Nephron (organoid): ENCODE data around the gene PTTG1.

Experiments used
- H3K27ac Mint-ChIP-seq, 3 experiments: 2 replicates each; pipeline ENCODE4 v1.8.0; 2020; ENCODE audit warnings: mixed read lengths in 3 of 3, mild to moderate bottlenecking in 2 of 3, moderate library complexity in 1 of 3
- H3K27me3 Mint-ChIP-seq: 2 replicates; pipeline ENCODE4 v1.8.0; 2021; ENCODE audit warnings: low read depth, mild to moderate bottlenecking, moderate library complexity, mixed read lengths
- H3K36me3 Mint-ChIP-seq: 2 replicates; pipeline ENCODE4 v1.8.0; 2020; ENCODE audit warnings: low read depth, mixed read lengths
- H3K4me1 Mint-ChIP-seq: 2 replicates; pipeline ENCODE4 v1.8.0; 2020; ENCODE audit warnings: mixed read lengths
- H3K4me3 Mint-ChIP-seq, 3 experiments: 2 replicates each; pipeline ENCODE4 v1.8.0; 2020; ENCODE audit warnings: mild to moderate bottlenecking in 3 of 3, mixed read lengths in 3 of 3, moderate library complexity in 2 of 3
- H3K9me3 Mint-ChIP-seq: 2 replicates; pipeline ENCODE4 v1.8.0; 2020; ENCODE audit warnings: mixed read lengths
- TF ChIP-seq, protein P1 (sequence below), 3 experiments: fragments of 200-600 bp; sonication (generic); IDR thresholded peaks; one replicate each; pipeline ENCODE4 v1.5.0; 2021; ENCODE audit warnings: antibody characterized with exemption in 3 of 3; ENCODE audit not compliant: unreplicated experiment in 3 of 3

PTTG1 gene

GRCh38 chr5:160421625-160422258 lies at the start of gene PTTG1:
TSS of gene PTTG1 (plus strand) at chr5:160421855. CDS start at chr5:160422313, 458 bp downstream.
- Mint-ChIP-seq H3K27me3 (no peaks in the 10 kb centered on the region), H3K36me3 (peaks cover 11% of the 10 kb centered on the region), H3K4me1 (peaks cover 62% of the 10 kb centered on the region), H3K4me3 (peak within 1 kb of the TSS; percentile 93 to 95 (median 95)), H3K27ac (peak within 1 kb of the TSS; percentile 27 to 94 (median 87)), H3K9me3 (no peaks in the 10 kb centered on the region)
- TF ChIP-seq, protein P1, sequence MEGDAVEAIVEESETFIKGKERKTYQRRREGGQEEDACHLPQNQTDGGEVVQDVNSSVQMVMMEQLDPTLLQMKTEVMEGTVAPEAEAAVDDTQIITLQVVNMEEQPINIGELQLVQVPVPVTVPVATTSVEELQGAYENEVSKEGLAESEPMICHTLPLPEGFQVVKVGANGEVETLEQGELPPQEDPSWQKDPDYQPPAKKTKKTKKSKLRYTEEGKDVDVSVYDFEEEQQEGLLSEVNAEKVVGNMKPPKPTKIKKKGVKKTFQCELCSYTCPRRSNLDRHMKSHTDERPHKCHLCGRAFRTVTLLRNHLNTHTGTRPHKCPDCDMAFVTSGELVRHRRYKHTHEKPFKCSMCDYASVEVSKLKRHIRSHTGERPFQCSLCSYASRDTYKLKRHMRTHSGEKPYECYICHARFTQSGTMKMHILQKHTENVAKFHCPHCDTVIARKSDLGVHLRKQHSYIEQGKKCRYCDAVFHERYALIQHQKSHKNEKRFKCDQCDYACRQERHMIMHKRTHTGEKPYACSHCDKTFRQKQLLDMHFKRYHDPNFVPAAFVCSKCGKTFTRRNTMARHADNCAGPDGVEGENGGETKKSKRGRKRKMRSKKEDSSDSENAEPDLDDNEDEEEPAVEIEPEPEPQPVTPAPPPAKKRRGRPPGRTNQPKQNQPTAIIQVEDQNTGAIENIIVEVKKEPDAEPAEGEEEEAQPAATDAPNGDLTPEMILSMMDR (IDR thresholded peaks at IDR 0.05; ENCODE audit: unreplicated experiment in 3 of 3), result no peak

- Mint-ChIP-seq H3K9me3 (no peaks in the 10 kb centered on the region), H3K36me3 (no peaks in the 10 kb centered on the region), H3K4me1 (peaks cover 24% of the 10 kb centered on the region), H3K27me3 (peaks cover 38% of the 10 kb centered on the region), H3K4me3 (no peak overlapping the region), H3K27ac (no peak overlapping the region)
- TF ChIP-seq, protein P1 (IDR thresholded peaks at IDR 0.05; ENCODE audit: unreplicated experiment in 3 of 3), result no peak
Observed at GRCh38 chr5:160375166-160375565, 46.5 kb upstream of the PTTG1 start.

GRCh38 chr5:160375701-160376100 lies 46.0 kb upstream of the PTTG1 start:
- no peak overlapping the region for H3K4me3 Mint-ChIP-seq
- TF ChIP-seq, protein P1 (IDR thresholded peaks at IDR 0.05; ENCODE audit: unreplicated experiment in 3 of 3), result no peak
- no peaks in the 10 kb centered on the region for H3K36me3 Mint-ChIP-seq
- H3K4me1 Mint-ChIP-seq, result peaks cover 22% of the 10 kb centered on the region
- H3K27ac Mint-ChIP-seq, result no peak overlapping the region
- peaks cover 37% of the 10 kb centered on the region for H3K27me3 Mint-ChIP-seq
- H3K9me3 Mint-ChIP-seq, result no peaks in the 10 kb centered on the region

DNA sequence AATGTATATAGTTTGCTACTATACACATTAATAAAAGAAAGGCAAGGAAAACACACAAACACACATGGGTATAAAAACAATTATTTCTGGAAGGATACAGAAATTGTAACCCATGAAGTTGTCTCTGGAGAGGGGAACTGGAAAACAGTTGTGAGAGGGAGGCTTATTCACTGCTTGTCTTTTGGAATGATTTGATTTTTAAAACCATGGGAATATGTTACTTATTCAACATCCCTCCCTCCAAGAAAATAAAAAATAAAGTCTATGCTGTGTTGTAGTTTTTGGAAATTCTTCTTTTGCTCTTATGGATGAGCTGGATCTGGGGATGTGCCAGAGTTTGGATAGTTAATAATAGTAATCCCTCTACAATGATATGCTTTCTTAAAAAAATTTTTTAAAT lies 45.2 kb upstream of the PTTG1 start:
- peaks cover 31% of the 10 kb centered on the region for H3K27me3 Mint-ChIP-seq
- peaks cover 16% of the 10 kb centered on the region for H3K4me1 Mint-ChIP-seq
- H3K27ac Mint-ChIP-seq, result no peak overlapping the region
- no peaks in the 10 kb centered on the region for H3K9me3 Mint-ChIP-seq
- no peak overlapping the region for H3K4me3 Mint-ChIP-seq
- no peaks in the 10 kb centered on the region for H3K36me3 Mint-ChIP-seq
- TF ChIP-seq, protein P1 (IDR thresholded peaks at IDR 0.05; ENCODE audit: unreplicated experiment in 3 of 3), result no peak

DNA sequence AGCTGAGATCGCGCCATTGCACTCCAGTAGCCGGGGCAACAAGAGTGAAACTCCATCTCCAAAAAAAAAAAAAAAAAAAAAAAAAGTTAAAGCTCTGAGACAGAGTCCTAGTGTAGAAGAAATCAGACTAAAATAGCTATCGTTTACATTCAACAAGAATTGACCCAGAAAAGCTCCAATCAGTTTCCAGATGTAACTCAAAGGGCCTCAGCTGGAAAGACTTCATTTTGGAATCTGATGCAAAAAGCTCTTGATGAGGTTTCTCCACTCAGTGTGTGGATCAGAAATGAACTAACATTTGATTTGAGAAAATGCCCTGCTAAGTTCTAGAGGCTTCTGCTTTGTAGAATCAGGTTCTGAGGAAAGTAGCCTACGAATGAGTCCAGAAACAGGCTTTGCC lies 44.0 kb upstream of the PTTG1 start:
- peaks cover 25% of the 10 kb centered on the region for H3K4me1 Mint-ChIP-seq
- H3K27me3 Mint-ChIP-seq, result peaks cover 24% of the 10 kb centered on the region
- H3K4me3 Mint-ChIP-seq, result no peak overlapping the region

More for the DNA sequence above, 44.0 kb upstream of the PTTG1 start:
- Mint-ChIP-seq H3K27ac (no peak overlapping the region), H3K9me3 (no peaks in the 10 kb centered on the region), H3K36me3 (no peaks in the 10 kb centered on the region)
- TF ChIP-seq, protein P1 (IDR thresholded peaks at IDR 0.05; ENCODE audit: unreplicated experiment in 3 of 3), result no peak
